Fibroblast of villous mesenchyme (primary cell): ENCODE measurements around the gene RCE1. TPM values are rescaled to one million over a fixed set of nuclear protein-coding genes. Genes with fewer than 3 reads are reported as not detected.

ENCODE experiments used
- DNase-seq: peaks from one replicate; pipeline ENCODE4 v3.0.0-alpha.2; 2010; ENCODE audit warnings: low read depth
- H3K4me3 ChIP-seq: 2 replicates; pipeline ENCODE4 v1.5.1; 2011; ENCODE audit warnings: low read depth, mild to moderate bottlenecking, low read length
- CTCF ChIP-seq: IDR thresholded peaks from 2 replicates; pipeline ENCODE4 v1.5.1; 2012; ENCODE audit warnings: low read depth, mild to moderate bottlenecking, low read length; ENCODE audit not compliant: insufficient read depth
- total RNA-seq: library from RNA; depleted of rRNA; stranded (reverse); fragments of >200 nt; gene quantifications from 2 replicates; pipeline ENCODE4 v1.2.3, GENCODE V29; 2012

Gene RCE1
- total RNA-seq, 1 donor: 11.7 TPM

DNA sequence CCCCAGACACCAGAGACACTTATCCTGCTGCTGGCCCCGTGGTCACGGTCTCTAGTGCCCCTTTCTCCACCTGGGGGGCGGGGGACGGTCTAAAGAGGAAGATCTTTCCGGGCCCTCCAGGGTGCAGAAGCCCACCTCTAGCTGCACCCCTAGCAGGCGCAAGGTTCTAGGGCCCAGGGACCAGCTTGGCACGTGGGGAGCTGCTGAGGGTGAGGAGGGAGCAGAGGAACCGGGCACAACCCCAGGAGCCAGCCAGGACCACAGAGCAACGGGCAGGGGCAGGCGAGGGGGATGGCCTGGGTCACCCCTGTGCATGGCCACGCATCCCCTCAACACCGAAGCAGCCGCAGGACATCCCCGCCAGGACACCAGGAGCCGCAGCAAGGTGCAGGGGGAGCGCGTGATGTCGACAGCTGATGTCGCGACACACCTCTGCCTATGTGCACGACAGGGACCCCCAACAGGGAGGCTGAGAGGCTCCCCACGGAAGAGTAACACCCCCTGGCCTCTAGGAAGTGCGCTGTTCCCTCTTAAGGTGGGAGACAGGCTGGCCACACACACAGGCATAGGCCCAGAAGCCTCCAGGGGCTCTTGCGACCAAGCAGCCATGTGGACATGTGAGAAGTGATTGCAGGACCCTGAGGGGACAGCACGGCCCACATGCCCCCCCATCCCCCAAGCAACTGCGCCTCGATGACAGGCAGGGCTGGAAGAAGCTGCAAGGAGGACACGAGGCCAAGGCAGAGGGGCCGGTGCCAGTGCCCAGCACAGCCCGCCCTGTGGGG is 18.7 kb downstream of the RCE1 start:
- no peak for DNase-seq
- TF ChIP-seq CTCF: no peak
- H3K4me3 ChIP-seq: no peak overlapping the region

- no peak for DNase-seq
- TF ChIP-seq CTCF: no peak
- H3K4me3 ChIP-seq: no peak overlapping the region
These were observed 19.4 kb downstream of the RCE1 start for GRCh38 chr11:66862559-66863037.

GRCh38 chr11:66863428-66864125 is 20.3 kb downstream of the RCE1 start:
- TF ChIP-seq CTCF: no peak
- DNase-seq: no peak
- H3K4me3 ChIP-seq: no peak overlapping the region

- no peak overlapping the region for H3K4me3 ChIP-seq
These were observed 21.1 kb downstream of the RCE1 start for GRCh38 chr11:66864172-66864901.

DNA sequence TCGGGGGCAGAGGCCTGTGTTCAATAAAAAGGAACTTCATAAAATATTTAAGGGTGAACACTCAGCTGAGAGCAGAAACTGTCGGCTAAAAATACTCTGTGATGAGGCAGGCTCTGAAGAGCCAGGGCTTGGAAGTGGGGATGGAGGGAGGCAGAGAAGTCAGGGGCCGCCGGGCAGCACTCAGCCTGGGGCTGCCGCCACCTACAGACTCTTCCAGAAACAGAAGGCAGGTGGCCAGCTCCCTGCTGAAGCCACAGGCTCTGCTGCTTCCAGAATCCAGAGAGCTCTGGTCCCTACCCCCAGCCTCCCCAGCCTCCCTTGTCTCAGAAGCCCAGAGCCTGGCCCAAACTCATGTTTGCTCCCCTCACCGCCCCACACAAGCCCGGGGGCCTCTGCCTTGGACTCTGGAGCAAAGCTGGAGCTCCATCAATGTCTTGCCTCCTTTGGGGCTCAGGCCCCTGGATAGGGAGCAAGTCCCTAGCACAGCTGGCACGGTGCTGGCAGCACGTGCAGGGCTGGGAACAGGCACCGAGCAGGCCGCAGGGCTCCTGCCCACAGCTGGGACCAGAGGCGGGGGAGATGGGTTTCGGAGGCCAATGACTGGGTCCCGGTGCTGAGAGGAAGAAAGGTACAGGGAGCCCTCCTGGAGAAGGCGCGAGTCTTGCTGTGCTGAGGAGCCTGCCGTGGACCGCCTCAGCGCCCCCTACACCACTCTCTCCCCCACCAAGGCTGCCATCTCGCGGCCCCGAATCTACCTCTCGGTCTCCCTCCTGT is 21.9 kb downstream of the RCE1 start:
- TF ChIP-seq CTCF: no peak
- no peak for DNase-seq
- no peak overlapping the region for H3K4me3 ChIP-seq

More at GRCh38 chr11:66864172-66864901, 21.1 kb downstream of the RCE1 start:
- TF ChIP-seq CTCF: no peak
- DNase-seq: no peak

DNA sequence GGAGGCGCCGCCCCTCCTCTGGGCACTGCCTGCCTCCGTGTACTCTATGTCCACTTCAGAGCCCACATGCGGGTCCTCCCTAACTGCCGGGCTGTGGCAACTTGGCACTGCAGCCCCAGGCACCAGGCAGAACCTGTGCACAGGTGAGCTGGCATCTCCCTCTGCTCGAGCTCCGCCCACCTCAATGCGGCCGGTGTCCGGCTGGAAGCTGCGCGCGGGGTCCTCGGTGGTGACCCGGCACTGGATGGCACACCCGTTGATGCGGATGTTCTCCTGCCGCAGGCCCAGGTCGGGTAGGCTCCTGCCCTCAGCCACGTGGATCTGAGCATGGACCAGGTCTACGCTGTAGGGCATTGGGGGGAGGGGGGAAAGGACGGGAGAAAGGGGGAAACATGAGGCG is 22.8 kb downstream of the RCE1 start:
- TF ChIP-seq CTCF: no peak
- no peak overlapping the region for H3K4me3 ChIP-seq
- DNase-seq: no peak
